HG03432 (cell line): ENCODE data around the gene CHCHD3.

Source experiments
- ATAC-seq: cut with Tn5 transposase; IDR thresholded peaks from one replicate; pipeline ENCODE4 v1.9.1; 2021; ENCODE audit warnings: mild to moderate bottlenecking, moderate library complexity; ENCODE audit not compliant: unreplicated experiment

CHCHD3 gene

GRCh38 chr7:133047321-133047720 lies 34.6 kb downstream of the CHCHD3 start:
- ATAC-seq: no peak

- ATAC-seq: no peak
Observed at GRCh38 chr7:133044722-133045473, 37.0 kb downstream of the CHCHD3 start.

- no peak for ATAC-seq
Observed at GRCh38 chr7:133040674-133041073, 41.2 kb downstream of the CHCHD3 start.

- ATAC-seq: no peak
Observed at GRCh38 chr7:133040178-133040577, 41.7 kb downstream of the CHCHD3 start.

GRCh38 chr7:133039614-133040013 lies 42.3 kb downstream of the CHCHD3 start:
- ATAC-seq: no peak

GRCh38 chr7:133036289-133036688 lies 45.6 kb downstream of the CHCHD3 start:
- ATAC-seq: no peak

- peak; percentile 70 for ATAC-seq
Observed at GRCh38 chr7:133035240-133035639, 46.6 kb downstream of the CHCHD3 start.

- no peak for ATAC-seq
Observed at GRCh38 chr7:133030346-133030745, 51.5 kb downstream of the CHCHD3 start.

- no peak for ATAC-seq
Observed at GRCh38 chr7:133029463-133029862, 52.4 kb downstream of the CHCHD3 start.

- no peak for ATAC-seq
Observed at GRCh38 chr7:133027397-133027796, 54.5 kb downstream of the CHCHD3 start.

- no peak for ATAC-seq
Observed at GRCh38 chr7:133026210-133026859, 55.6 kb downstream of the CHCHD3 start.

- no peak for ATAC-seq
Observed at GRCh38 chr7:133025056-133025455, 56.8 kb downstream of the CHCHD3 start.

- ATAC-seq: no peak
Observed at GRCh38 chr7:133024596-133024995, 57.3 kb downstream of the CHCHD3 start.

- ATAC-seq: no peak
Observed at GRCh38 chr7:133023370-133024071, 58.4 kb downstream of the CHCHD3 start.

GRCh38 chr7:133022661-133023060 lies 59.2 kb downstream of the CHCHD3 start:
- ATAC-seq: no peak

- no peak for ATAC-seq
Observed at GRCh38 chr7:133021196-133021595, 60.7 kb downstream of the CHCHD3 start.

GRCh38 chr7:133020496-133020895 lies 61.4 kb downstream of the CHCHD3 start:
- ATAC-seq: no peak

GRCh38 chr7:133019590-133019989 lies 62.3 kb downstream of the CHCHD3 start:
- ATAC-seq: no peak

GRCh38 chr7:133016604-133017003 lies 65.3 kb downstream of the CHCHD3 start:
- ATAC-seq: no peak

- no peak for ATAC-seq
Observed at GRCh38 chr7:133015888-133016287, 66.0 kb downstream of the CHCHD3 start.

- ATAC-seq: no peak
Observed at GRCh38 chr7:133011746-133012145, 70.1 kb downstream of the CHCHD3 start.
